GM18873 (cell line): ENCODE results near the gene CDR2.
"Not testable (repeated sequence)": the region's sequence is repeated elsewhere in the genome, so short reads cannot be mapped to it uniquely, and the experiment has no call there.

ENCODE experiments used
- ATAC-seq: cut with Tn5 transposase; IDR thresholded peaks from one replicate; pipeline ENCODE4 v1.9.1; 2021; ENCODE audit warnings: mild to moderate bottlenecking, moderate library complexity, moderate number of reproducible peaks; ENCODE audit not compliant: unreplicated experiment, low FRiP score

Gene CDR2

DNA sequence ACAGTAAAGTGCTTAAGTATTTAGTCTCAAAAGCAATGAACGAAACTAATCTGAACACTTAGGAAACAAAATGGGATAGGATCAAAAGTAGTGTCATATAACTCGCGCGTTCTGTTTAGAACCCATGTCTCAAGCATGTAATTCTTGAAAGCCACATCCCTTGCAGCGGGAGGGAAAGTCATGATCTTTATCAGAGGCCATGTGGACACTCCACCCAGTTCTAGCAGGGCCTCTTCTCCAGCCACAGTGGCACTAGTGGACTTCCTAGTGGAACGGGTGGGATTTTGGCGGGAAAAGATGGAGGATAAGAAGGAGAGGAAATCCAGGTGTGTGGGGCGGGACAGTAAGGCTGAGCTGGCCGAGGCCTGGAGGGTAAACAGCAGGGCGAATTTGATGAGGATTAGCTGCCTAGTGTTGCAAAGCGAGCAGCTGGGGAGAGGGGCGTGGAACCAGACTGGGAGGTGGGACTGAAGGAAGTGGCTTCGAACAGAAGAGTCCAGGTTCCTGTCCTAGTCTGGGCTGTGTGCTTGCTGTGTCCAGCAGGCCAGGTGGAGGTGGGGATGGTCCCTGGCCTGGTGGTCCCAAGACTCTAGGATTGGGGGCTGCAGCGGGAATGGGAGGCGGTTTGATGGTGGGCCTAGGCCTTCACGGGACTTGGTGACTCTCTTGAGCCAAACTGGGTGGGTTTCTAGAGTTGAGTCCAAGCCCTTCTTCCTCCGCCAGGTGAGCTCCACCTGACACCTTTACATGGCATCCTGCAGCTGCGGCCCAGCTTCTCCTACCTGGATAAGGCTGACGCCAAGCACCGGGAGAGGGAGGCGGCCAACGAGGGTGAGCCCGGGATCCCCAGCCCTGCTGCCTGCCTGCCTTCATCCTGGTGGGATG is 61.3 kb downstream of the CDR2 start:
- ATAC-seq, result no peak

DNA sequence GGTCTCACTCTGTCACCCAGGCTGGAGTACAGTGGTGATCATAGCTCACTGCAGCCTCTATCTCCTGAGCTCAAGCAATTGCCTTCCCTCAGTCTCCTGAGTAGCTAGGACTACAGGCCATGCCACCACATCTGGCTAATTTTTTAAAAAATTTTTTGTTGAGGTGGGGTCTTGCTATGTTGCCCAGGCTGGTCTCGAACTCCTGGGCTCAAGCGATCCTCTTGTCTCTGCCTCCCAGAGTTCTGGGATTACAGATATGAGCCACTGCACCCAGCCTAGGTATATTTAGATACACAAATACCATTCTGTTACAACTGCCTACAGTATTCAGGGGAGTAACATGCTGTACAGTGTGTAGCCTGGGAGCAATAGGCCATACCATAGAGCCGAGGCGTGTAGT is 62.9 kb downstream of the CDR2 start:
- no peak for ATAC-seq

DNA sequence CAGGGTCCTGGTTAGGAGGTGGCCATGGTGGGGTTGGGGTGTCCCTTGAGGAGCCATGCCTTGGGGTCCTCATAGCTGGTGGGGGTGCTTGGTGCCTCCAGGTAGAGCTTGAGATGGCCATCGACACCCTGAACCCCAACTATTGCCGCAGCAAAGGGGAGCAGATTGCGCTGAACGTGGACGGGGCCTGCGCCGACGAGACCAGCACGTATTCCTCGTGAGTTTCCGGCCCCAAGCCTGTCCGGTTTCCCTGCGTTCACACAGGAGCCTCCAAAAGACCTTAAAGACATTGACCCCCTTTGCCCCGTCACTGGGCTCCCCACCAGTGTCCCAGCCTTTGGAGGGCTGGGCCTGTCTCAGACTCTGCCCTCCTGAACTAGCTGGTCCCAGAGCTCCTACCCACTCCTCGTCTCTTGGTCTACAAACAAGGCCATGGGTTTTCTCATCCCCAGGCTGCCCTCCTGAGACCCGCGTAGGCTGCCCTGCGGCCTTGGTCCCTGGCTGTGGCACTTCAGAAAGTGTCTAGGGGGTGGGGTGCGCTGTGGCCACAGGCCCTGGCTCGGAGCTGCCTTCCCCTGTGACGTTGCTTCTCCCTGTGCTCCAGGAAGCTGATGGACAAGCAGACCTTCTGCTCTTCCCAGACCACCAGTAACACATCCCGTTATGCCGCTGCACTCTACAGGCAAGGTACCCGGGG is 65.4 kb downstream of the CDR2 start:
- no peak for ATAC-seq

DNA sequence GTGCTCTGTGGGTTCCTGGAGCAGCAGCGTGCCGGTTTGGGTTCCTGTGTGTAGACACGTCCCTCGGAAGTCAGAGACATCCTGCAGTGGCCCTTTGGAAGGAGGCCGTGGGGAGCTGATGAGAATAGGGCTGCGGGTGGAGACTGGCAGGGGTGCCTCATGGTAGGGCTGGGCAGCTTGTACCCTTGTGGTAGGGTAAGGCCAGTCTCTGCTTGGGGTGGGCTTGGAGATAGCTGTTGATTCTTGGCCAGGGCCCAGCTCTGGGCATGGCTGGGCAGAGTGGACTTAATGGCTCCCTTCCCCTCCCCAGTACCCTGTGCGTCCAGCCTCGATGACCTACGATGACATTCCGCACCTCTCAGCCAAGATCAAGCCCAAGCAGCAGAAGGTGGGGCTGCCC is 66.6 kb downstream of the CDR2 start:
- no peak for ATAC-seq

DNA sequence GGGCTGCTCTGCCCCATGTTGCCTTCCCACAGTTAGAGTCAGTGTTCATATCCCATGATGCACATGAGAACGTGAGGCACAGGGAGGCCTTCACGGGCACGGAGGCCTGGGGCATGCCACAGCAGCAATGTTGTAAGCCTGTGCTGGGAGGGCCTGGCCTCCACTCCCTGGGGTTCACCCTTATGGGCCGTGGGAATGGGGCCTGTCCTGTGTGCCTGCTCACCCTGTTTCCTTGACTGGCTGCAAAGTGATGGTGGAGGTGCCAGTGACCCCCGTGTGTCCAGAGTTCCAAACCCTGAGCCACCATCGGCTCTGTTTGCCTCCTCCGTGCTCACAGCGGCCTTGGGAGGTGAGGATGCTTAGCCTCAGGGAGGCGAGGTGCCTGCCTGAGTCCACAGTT is 67.6 kb downstream of the CDR2 start:
- ATAC-seq, result no peak

DNA sequence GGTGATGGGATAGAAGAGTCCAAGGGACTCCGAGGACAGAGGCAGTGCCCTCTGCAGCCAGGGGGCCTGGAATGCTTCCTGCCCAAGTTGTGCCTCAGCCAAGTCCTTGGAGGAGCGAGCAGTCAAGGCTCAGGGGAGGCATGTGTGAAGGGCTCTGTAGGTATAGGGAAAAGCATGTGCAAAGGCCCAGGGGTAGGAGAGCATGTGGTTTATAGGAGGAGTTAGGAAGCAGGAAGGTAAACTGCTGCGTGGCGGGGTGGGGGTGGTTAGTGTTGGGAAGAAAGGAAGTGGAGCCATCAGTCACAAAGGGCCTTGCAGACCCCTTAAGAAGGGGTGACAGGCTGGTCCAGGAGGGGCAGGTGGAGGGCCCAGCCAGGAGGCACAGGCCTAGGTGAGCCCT is 70.0 kb downstream of the CDR2 start:
- ATAC-seq, result no peak

DNA sequence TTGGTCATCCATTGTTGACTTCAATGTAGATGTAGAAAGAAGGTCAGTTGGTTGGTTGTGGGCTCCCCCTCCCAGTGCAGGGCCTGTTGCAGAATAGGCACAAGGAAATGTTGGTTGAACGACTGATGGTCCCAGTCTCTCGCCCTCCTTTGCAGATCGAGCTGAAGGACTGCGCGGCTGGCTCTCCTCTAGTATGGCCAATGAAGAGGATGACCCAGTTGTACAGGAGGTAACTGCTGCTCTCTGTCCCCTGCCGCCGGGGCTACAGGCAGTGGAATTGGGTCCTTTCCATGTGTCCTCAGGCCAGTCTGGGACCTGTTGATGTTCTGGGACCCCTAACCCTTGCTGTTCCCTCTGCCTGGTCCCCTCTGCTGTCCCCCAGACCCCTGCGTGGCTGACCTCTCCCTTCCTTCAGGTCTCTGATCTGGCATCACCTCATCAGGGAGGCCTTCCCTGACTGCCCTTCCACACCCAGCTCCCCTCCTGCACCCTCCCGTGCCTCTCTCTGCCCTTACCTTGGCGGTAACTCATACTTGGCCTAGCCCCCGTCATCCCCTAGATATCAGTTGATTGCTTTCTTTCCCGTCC is 71.5 kb downstream of the CDR2 start:
- no peak for ATAC-seq

DNA sequence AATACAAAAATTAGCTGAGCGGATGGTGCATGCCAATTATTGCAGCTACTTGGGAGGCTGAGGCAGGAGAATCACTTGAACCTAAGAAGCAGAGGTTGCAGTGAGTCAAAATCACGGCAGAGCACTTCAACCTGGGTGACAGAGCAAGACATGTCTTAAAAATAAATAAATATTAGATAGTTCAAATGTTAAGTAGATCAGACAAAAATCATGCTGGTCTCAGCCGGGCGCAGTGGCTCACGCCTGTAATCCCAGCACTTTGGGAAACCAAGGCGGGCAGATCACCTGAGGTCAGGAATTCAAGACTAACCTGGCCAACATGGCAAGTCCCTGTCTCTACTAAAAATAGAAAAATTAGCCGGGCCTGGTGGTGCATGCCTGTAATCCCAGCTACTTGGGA is 73.0 kb downstream of the CDR2 start:
- ATAC-seq, result not testable (repeated sequence)

DNA sequence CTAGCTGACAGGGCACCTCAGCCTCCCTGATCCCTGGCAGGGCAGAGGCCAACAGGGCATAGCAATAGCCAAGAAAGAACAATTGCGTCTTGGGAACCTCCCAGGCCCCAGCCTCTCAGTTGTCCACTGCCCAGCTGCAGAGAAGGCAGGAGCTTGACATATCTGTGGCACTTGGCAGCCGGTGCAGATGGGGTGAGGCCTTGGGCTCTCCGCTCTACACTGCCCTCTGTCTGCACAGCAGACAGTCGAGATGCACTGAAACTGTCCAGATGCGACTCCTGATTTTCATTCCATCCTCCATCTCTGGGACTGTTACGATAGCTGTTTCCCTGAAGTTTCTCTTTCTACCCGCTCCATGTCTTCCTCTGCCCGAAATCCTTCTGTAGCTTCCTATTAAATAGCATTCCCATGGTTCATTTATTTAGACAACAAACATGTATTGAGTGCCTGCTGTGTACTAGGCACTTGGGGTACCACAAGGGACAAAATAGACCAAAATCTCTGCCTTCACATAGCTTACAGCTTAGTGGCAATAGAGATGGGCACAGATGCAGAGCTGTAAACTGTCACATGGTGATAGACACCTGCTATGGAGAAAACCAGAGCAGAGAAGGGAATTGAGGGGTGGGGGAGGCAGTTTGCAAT is 73.9 kb downstream of the CDR2 start:
- no peak for ATAC-seq

DNA sequence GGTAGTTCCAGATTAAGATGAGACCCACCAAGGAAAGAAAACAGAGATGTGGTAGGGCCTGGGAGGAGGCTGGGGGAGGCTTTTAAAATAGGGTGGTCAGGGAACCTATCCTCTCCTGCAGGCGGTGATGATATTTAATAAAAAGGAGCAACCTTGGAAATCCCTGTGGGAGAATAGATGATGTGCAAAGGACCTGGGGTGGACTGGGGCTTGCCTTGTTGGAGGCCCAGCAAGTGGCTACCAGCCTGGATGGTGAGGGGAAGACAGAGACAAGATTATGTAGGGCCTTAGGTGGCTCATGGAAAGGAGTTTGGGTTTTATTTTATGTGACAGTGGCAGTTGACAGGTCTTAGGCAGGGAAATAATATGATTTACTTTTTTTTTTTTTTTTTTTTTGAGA is 75.4 kb downstream of the CDR2 start:
- no peak for ATAC-seq

DNA sequence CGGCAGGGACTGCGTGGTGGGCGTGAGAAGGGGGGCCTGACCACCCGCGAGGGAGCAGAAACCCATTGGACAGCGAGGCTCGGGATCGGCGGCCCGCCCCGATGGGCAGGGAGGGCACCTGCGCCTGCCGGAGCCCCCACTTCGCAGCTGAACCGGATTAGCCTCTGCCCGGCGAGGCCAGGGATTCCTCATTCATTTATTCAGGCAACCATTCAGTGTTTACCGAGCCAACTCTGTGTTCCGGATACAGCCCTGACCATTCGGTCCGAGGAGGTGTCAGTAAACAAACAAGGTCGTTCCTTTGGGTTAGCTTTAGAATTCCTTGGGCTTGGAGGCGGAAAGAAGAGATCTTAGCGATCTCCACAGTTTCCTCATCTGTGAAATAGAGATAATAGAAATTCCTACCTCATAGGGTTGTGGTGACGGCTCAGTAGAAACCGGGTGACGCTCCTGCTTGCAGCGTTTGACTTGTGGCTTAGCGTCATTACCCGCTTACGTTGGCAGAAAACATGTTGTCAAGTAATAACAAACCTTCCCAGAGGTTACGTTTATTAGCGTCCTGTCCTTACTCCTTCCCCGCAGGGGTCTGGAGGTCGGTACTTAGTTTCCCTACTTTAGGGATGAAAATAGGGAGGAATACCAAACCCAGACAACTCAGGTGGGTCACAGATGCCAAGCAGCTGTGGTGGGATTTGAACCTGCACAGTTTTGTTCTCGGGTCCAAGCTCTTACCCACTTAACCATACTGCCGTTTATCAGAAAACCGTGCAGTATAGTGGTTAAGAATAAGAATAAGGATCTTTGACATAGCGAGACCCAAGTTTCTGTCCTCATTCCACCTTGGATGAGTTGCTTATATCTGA is 76.3 kb downstream of the CDR2 start:
- ATAC-seq, result peak; percentile 23

DNA sequence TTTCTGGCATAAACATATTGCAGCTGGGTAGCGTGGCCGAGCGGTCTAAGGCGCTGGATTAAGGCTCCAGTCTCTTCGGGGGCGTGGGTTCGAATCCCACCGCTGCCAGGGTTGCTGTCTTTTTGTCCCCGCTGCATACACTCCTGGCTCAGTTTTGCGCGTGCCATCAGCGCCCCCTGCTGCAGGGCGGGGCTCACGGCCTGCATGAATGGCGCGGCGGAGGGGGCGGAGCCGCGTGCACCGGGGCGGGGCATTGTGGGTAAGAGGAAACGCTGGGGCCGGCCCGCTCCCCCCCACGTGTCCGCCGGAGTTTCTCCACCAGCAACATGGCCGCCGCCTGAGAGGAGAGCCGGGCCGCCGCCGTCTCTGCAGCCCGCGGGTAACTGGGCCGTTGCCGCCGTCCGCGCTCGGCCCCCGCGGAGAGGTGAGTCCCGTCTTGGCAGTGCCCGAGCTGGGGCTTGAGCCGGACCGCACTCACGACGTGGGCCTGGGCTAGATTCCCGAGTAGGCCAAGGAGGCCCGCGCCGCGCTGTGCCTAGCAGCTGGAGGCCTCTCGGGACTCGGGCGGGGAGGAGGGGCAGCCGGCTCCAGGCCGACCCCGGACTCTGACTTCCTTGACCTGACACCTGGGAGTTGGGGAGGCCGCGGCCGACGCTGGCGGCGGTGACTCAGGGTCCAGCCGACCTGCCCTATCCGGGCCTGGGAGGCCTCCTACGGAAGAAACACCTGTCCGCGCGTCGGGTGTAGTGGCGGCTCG is 77.1 kb downstream of the CDR2 start, which contains the start of gene POLR3E:
Gene POLR3E, plus strand, starts transcription at position 296 of the 757 bp plus-strand sequence. CDS start 5,560 bp downstream, outside the sequence.
- ATAC-seq, result peak; percentile 74

DNA sequence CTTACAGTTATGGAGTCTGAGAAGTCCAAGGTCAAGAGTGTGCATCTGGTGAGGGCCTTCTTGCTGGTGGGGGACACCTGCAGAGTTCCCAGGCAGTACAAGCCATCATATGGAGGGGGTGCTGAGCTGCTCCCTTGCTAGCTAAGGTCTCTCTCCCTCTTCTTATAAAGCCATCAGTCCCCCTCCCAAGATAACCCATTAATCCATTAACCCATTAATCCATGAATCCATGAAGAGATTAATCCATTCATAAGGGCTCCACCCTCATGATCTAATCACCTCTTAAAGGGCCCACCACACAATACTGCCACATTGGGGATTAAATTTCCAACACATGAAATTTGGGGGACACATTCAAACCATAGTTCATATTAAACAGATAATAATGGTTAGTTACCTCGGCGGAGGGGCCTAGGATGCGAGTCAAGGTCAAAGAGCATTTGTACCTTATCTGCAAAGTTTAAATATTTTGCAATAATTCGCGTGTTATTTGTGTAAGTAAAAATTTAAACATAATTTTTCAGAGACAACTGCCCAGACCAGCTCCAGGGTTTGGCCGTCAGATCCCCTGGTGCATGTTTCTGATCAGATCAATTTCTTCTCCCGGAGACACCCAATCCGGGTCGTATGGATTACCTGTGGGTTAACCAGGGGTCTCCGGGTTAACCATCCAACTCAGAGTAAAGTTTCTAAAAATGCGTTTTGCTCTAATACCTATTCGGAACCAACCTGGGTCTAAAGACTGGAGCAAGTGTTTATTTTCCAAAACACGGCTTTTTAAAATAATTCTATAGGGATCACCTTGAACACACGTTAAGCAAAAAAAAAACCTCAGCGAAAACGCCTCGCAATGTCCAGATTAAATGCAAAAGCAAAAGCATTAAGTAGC is 78.0 kb downstream of the CDR2 start:
- ATAC-seq, result no peak
